ENCODE measurements around the gene SCG5.

GRCh38 chr15:32735989-32736700 is 94.6 kb downstream of the SCG5 start:
- TF ChIP-seq POLR2AphosphoS5 (IDR thresholded peaks at IDR 0.05; ENCODE audit: low read depth, low read length) (no peak), NFIC (IDR thresholded peaks at IDR 0.05; ENCODE audit: borderline replicate concordance) (no peak), REST (IDR thresholded peaks at IDR 0.05; ENCODE audit: low read depth, low read length) (no peak), CTCF (IDR thresholded peaks at IDR 0.05) (no peak), TAF1 (IDR thresholded peaks at IDR 0.05; ENCODE audit: borderline replicate concordance, low read depth, low read length) (no peak), MXI1 (IDR thresholded peaks at IDR 0.05; ENCODE audit: low read depth, low read length) (no peak), YY1 (IDR thresholded peaks at IDR 0.05; ENCODE audit: low read depth) (no peak), RAD21 (IDR thresholded peaks at IDR 0.05; ENCODE audit: low read length) (no peak)
- TF ChIP-seq, protein P1, sequence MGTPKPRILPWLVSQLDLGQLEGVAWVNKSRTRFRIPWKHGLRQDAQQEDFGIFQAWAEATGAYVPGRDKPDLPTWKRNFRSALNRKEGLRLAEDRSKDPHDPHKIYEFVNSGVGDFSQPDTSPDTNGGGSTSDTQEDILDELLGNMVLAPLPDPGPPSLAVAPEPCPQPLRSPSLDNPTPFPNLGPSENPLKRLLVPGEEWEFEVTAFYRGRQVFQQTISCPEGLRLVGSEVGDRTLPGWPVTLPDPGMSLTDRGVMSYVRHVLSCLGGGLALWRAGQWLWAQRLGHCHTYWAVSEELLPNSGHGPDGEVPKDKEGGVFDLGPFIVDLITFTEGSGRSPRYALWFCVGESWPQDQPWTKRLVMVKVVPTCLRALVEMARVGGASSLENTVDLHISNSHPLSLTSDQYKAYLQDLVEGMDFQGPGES (IDR thresholded peaks at IDR 0.05; ENCODE audit: low read depth, low read length) = no peak

All from SK-N-SH (cell line).